Tibial nerve (tissue), 4 donors: Measurements from ENCODE around the gene FBLN2. TPM values are rescaled to one million over a fixed set of nuclear protein-coding genes. Genes with fewer than 3 reads are reported as not detected.
A peak's percentile ranks its signal among the peaks of the same experiment; 100 is the strongest.
"Not testable (repeated sequence)": the region's sequence is repeated elsewhere in the genome, so short reads cannot be mapped to it uniquely, and the experiment has no call there.

Experiments
- DNase-seq, 2 donors: peaks; one replicate each; pipeline ENCODE4 v3.0.0-alpha.2; 2019; ENCODE audit warnings: low spot score in 2 of 2
- H3K27ac ChIP-seq, 4 donors: fragments of 200-600 bp; sonication (generic) in 3 of 4; one replicate each; pipeline ENCODE4 v1.5.1; 2017 to 2019; ENCODE audit warnings: mild to moderate bottlenecking in 1 of 4
- H3K27me3 ChIP-seq, 2 donors: fragments of 200-600 bp; sonication (generic) in 1 of 2; one replicate each; pipeline versions ENCODE4 v1.5.1 to v1.6.0; 2017 to 2019
- H3K36me3 ChIP-seq, 3 donors: fragments of 200-600 bp; sonication (generic); one replicate each; pipeline ENCODE4 v1.5.1; 2018 to 2019
- H3K4me1 ChIP-seq, 4 donors: fragments of 200-600 bp; sonication (generic) in 3 of 4; one replicate each; pipeline ENCODE4 v1.5.1; 2017 to 2019
- H3K4me3 ChIP-seq, 4 donors: fragments of 200-600 bp; sonication (generic) in 3 of 4; one replicate each; pipeline ENCODE4 v1.5.1; 2017 to 2019; ENCODE audit warnings: mild to moderate bottlenecking in 1 of 4, moderate library complexity in 1 of 4
- H3K9me3 ChIP-seq, 4 donors: fragments of 200-600 bp; sonication (generic) in 3 of 4; one replicate each; pipeline ENCODE4 v1.5.1; 2017 to 2019
- CTCF ChIP-seq, 5 experiments: fragments of 200-600 bp in 3 of 5; fragments of 450-650 bp in 2 of 5; sonication (generic) in 3 of 5; IDR thresholded peaks; one replicate each; pipeline ENCODE4 v1.5.1; 2016 to 2019; ENCODE audit warnings: antibody characterized with exemption in 5 of 5, mild to moderate bottlenecking in 3 of 5, moderate library complexity in 2 of 5
- EP300 ChIP-seq, 2 donors: sonication (generic); formaldehyde crosslinking; IDR thresholded peaks; one replicate each; pipeline ENCODE4 v1.6.1; 2017; ENCODE audit warnings: antibody characterized with exemption in 2 of 2, mild to moderate bottlenecking in 1 of 2
- POLR2A ChIP-seq, 2 donors: fragments of 450-650 bp; IDR thresholded peaks; one replicate each; pipeline ENCODE4 v1.6.1; 2017; ENCODE audit warnings: antibody characterized with exemption in 2 of 2, mild to moderate bottlenecking in 2 of 2, moderate library complexity in 2 of 2
- WGBS, 2 donors: methylation state at CpG; one replicate each; pipeline ENCODE4 v1.1.5; 2018; 5-methylcytosine and 5-hydroxymethylcytosine counted together
- total RNA-seq, 4 donors: library from RNA; depleted of rRNA; stranded (reverse); fragments of >200 nt; gene quantifications; one replicate each; pipeline ENCODE4 v1.1.0, GENCODE V29; 2016

FBLN2 gene
- total RNA-seq = 100 to 1,000 TPM; 185 to 445 (median 240) TPM

- Histone ChIP-seq H3K4me3 (peak within 1 kb of the TSS; percentile 46 to 74 (median 54)), H3K36me3 (no peaks in the 10 kb centered on the region), H3K9me3 (no peaks in the 10 kb centered on the region), H3K27ac (peak within 1 kb of the TSS; percentile 71 to 88 (median 80)), H3K4me1 (peaks cover 0 to 83% (median 18%) of the 10 kb centered on the region in 4 donors), H3K27me3 (no peaks in the 10 kb centered on the region)
- DNase-seq = no peak
- no peak for TF ChIP-seq CTCF (IDR thresholded peaks at IDR 0.05)
- peak in 1 of 2 donors; percentile 65 for TF ChIP-seq POLR2A (IDR thresholded peaks at IDR 0.05)
- TF ChIP-seq EP300 (IDR thresholded peaks at IDR 0.05) = peak in 1 of 2 donors; percentile 10
- 3 to 17% methylated on average over 12 to 15 of the region's 107 CpGs for WGBS, 2 donors
Observed at GRCh38 chr3:13548696-13549622, at the start of gene FBLN2. FBLN2 (plus strand) TSS chr3:13549125; CDS start chr3:13570356, 21,231 bp downstream.

- not testable (repeated sequence) for H3K9me3 ChIP-seq, H3K27ac ChIP-seq, DNase-seq, H3K4me3 ChIP-seq, H3K27me3 ChIP-seq
- 95 to 99% methylated on average over 11 of the region's 11 CpGs for WGBS, 2 donors
- Histone ChIP-seq H3K36me3 (peaks cover 0 to 27% (median 0%) of the 10 kb centered on the region in 3 donors), H3K4me1 (peaks cover 3 to 45% (median 21%) of the 10 kb centered on the region in 4 donors)
Observed at GRCh38 chr3:13499246-13499645, 49.7 kb upstream of the FBLN2 start.

GRCh38 chr3:13500133-13500885 is 48.6 kb upstream of the FBLN2 start:
- TF ChIP-seq EP300 (IDR thresholded peaks at IDR 0.05) = no peak
- no peak for TF ChIP-seq POLR2A (IDR thresholded peaks at IDR 0.05)
- TF ChIP-seq CTCF (IDR thresholded peaks at IDR 0.05) = peak; percentile 16 to 54 (median 40)
- WGBS, 2 donors = 76 to 78% methylated on average over 15 of the region's 15 CpGs
- H3K27ac ChIP-seq = peak overlapping the region in 1 of 4 donors; percentile 16
- no peak overlapping the region for H3K4me3 ChIP-seq
- peaks cover 0 to 38% (median 0%) of the 10 kb centered on the region in 3 donors for H3K36me3 ChIP-seq
- H3K9me3 ChIP-seq = no peaks in the 10 kb centered on the region
- peaks cover 3 to 34% (median 15%) of the 10 kb centered on the region in 4 donors for H3K4me1 ChIP-seq
- no peaks in the 10 kb centered on the region for H3K27me3 ChIP-seq
- no peak for DNase-seq

- Histone ChIP-seq H3K4me1 (peaks cover 3 to 27% (median 9%) of the 10 kb centered on the region in 4 donors), H3K27ac (no peak overlapping the region), H3K4me3 (no peak overlapping the region), H3K9me3 (no peaks in the 10 kb centered on the region), H3K36me3 (peaks cover 0 to 45% (median 0%) of the 10 kb centered on the region in 3 donors), H3K27me3 (no peaks in the 10 kb centered on the region)
- DNase-seq = no peak
- TF ChIP-seq POLR2A (IDR thresholded peaks at IDR 0.05) (no peak), EP300 (IDR thresholded peaks at IDR 0.05) (no peak), CTCF (IDR thresholded peaks at IDR 0.05) (no peak)
- WGBS, 2 donors = 84 to 87% methylated on average over 4 of the region's 4 CpGs
Observed at GRCh38 chr3:13501056-13501455, 47.9 kb upstream of the FBLN2 start.

- TF ChIP-seq CTCF (IDR thresholded peaks at IDR 0.05) (no peak), POLR2A (IDR thresholded peaks at IDR 0.05) (no peak), EP300 (IDR thresholded peaks at IDR 0.05) (no peak)
- Histone ChIP-seq H3K9me3 (no peaks in the 10 kb centered on the region), H3K4me1 (peaks cover 2 to 22% (median 7%) of the 10 kb centered on the region in 4 donors), H3K36me3 (peaks cover 0 to 45% (median 0%) of the 10 kb centered on the region in 3 donors), H3K27ac (no peak overlapping the region), H3K4me3 (no peak overlapping the region), H3K27me3 (no peaks in the 10 kb centered on the region)
- DNase-seq = no peak
- 95 to 98% methylated on average over 4 of the region's 4 CpGs for WGBS, 2 donors
Observed at GRCh38 chr3:13501521-13501920, 47.4 kb upstream of the FBLN2 start.
